HFFc6 (cell line): ENCODE results near the gene FAM200C. TPM values are rescaled to one million over a fixed set of nuclear protein-coding genes. Genes with fewer than 3 reads are reported as not detected.

ENCODE experiments used
- DNase-seq: peaks from one replicate; pipeline ENCODE4 v3.0.0-alpha.2; 2018
- H3K27ac Mint-ChIP-seq: 2 replicates; pipeline ENCODE4 v1.8.0; 2020; ENCODE audit warnings: mild to moderate bottlenecking, mixed read lengths
- H3K27me3 Mint-ChIP-seq: 2 replicates; pipeline ENCODE4 v1.8.0; 2021; ENCODE audit warnings: mild to moderate bottlenecking, moderate library complexity, mixed read lengths; ENCODE audit not compliant: insufficient read depth
- H3K36me3 Mint-ChIP-seq: 2 replicates; pipeline ENCODE4 v1.8.0; 2021; ENCODE audit warnings: low read depth, mixed read lengths
- H3K4me1 Mint-ChIP-seq: 2 replicates; pipeline ENCODE4 v1.8.0; 2020; ENCODE audit warnings: low read depth, mixed read lengths
- H3K4me3 Mint-ChIP-seq: 2 replicates; pipeline ENCODE4 v1.8.0; 2020; ENCODE audit warnings: mild to moderate bottlenecking, moderate library complexity, mixed read lengths
- H3K9me3 Mint-ChIP-seq: 2 replicates; pipeline ENCODE4 v1.8.0; 2020; ENCODE audit warnings: mild to moderate bottlenecking, mixed read lengths
- total RNA-seq, 6 experiments: library from RNA; stranded (reverse); fragmentation: NEBNext Ultra II Directional; extraction: Animal tissue kit (Norgen Biotek cat#: 25700); gene quantifications; 2 replicates in 1 of 6; 3 replicates in 5 of 6; pipeline ENCODE4 v1.2.3, GENCODE V29; 2021
- TF ChIP-seq, protein P1 (sequence below): fragments of 200-600 bp; sonication (generic); IDR thresholded peaks from 2 replicates; pipeline ENCODE4 v1.5.0; 2021; ENCODE audit warnings: antibody characterized with exemption, mild to moderate bottlenecking

Gene FAM200C
- total RNA-seq, 6 experiments from 2014 or later = 1.9 to 3.0 (median 2.6) TPM

DNA sequence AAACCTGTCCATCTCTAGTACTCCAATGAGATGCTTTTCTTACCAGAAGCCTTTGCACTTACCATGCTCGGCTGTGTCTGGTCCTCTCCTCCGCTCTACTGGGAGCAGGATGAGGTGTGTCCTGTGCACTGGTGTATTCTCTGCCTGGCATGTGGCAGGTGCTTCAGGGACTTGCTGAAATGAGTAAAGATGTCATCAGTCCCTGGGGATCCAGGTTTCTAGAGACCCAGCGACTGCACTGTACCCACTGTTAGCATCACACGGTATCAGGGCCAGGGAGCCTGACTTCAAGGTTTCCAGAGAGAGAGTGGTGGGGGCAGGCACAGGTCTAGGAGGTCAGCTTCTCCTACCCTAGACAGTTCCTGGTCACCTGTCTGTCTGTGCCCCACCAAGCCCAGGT, 32.3 kb upstream of the FAM200C start:
- TF ChIP-seq, protein P1, sequence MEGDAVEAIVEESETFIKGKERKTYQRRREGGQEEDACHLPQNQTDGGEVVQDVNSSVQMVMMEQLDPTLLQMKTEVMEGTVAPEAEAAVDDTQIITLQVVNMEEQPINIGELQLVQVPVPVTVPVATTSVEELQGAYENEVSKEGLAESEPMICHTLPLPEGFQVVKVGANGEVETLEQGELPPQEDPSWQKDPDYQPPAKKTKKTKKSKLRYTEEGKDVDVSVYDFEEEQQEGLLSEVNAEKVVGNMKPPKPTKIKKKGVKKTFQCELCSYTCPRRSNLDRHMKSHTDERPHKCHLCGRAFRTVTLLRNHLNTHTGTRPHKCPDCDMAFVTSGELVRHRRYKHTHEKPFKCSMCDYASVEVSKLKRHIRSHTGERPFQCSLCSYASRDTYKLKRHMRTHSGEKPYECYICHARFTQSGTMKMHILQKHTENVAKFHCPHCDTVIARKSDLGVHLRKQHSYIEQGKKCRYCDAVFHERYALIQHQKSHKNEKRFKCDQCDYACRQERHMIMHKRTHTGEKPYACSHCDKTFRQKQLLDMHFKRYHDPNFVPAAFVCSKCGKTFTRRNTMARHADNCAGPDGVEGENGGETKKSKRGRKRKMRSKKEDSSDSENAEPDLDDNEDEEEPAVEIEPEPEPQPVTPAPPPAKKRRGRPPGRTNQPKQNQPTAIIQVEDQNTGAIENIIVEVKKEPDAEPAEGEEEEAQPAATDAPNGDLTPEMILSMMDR = no peak
- H3K36me3 Mint-ChIP-seq = peaks cover 4% of the 10 kb centered on the region; the same call in 1 of the 2 replicates
- no peak overlapping the region for H3K4me3 Mint-ChIP-seq
- no peaks in the 10 kb centered on the region for H3K9me3 Mint-ChIP-seq
- H3K27ac Mint-ChIP-seq = no peak overlapping the region
- H3K4me1 Mint-ChIP-seq = peaks cover 6% of the 10 kb centered on the region
- peaks cover 10% of the 10 kb centered on the region for H3K27me3 Mint-ChIP-seq
- no peak for DNase-seq

DNA sequence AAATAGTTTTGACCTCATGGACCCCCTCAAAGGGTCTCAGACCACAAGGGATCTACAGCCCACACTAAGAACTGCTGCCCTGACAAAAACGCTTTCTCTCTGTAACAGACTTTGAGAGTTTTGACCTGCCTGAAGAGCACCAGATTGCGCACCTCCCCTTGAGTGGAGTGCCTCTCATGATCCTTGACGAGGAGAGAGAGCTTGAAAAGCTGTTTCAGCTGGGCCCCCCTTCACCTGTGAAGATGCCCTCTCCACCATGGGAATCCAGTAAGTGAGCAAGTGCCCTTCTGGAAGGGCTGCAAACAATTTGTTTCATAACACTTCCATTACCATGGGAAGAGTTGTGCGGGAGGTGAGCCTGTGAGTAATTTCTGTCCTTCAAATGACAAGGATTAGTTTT, 27.8 kb upstream of the FAM200C start:
- H3K4me1 Mint-ChIP-seq = peaks cover 38% of the 10 kb centered on the region
- H3K4me3 Mint-ChIP-seq = no peak overlapping the region
- H3K27ac Mint-ChIP-seq = no peak overlapping the region
- H3K27me3 Mint-ChIP-seq = no peaks in the 10 kb centered on the region
- DNase-seq = no peak
- TF ChIP-seq, protein P1 = no peak
- H3K36me3 Mint-ChIP-seq = peaks cover 18% of the 10 kb centered on the region; the same call in 1 of the 2 replicates
- no peaks in the 10 kb centered on the region for H3K9me3 Mint-ChIP-seq

DNA sequence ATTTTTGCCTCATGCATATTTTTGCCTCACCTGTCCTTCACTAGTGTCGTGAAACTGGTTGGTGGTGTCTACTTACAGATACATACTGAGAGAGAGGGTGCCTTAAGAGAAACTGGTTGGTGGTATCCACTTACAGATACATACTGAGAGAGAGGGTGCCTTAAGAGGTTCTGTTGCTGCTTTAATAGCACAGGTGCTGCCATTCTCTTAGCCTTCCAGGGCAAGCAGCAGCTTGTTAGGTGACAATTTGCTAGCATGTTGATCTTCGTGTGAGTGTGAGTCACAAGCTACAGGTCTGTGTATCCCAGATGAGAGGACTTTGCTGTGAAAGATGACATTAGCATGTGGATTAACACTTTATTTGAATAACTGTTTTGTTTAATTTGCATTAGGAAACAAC, 23.2 kb upstream of the FAM200C start:
- no peaks in the 10 kb centered on the region for H3K27me3 Mint-ChIP-seq
- DNase-seq = no peak
- H3K4me3 Mint-ChIP-seq = peak overlapping the region; percentile 92
- peaks cover 66% of the 10 kb centered on the region for H3K4me1 Mint-ChIP-seq
- peaks cover 14% of the 10 kb centered on the region; the same call in 1 of the 2 replicates for H3K36me3 Mint-ChIP-seq
- peak overlapping the region; percentile 99 for H3K27ac Mint-ChIP-seq
- TF ChIP-seq, protein P1 = no peak
- H3K9me3 Mint-ChIP-seq = no peaks in the 10 kb centered on the region

DNA sequence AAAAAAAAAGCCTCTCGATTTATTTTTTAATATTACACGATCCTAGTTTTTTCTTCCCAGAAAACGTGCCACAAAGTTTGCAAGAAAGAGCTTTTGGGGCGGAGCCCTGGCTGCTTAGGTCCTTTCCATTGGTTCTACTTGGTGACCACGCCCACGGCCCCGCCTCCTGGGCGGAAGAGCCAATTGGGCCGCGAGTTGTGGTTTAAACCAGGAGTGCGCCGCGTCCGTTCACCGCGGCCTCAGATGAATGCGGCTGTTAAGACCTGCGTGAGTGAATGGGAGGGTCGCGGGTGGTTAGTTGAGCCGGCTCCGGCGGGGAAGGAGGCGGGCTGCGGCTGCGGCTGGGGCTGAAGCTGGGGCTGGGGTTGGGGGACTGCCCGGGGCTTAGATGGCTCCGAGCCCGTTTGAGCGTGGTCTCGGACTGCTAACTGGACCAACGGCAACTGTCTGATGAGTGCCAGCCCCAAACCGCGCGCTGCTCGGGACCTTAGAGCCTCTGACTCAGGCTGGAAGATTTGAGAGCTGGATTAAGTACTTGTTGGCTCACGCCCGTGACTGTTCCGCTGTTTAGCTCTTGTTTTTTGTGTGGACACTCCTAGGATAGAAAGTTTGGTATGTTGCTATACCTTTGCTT, 21.9 kb upstream of the FAM200C start, which contains the start of gene PTTG1:
TSS of gene PTTG1 (plus strand) at position 231 of the 634 bp plus-strand sequence. CDS start 458 bp downstream, outside the sequence.
- DNase-seq = peak; percentile 94
- peaks cover 76% of the 10 kb centered on the region for H3K4me1 Mint-ChIP-seq
- no peaks in the 10 kb centered on the region for H3K9me3 Mint-ChIP-seq

DNA sequence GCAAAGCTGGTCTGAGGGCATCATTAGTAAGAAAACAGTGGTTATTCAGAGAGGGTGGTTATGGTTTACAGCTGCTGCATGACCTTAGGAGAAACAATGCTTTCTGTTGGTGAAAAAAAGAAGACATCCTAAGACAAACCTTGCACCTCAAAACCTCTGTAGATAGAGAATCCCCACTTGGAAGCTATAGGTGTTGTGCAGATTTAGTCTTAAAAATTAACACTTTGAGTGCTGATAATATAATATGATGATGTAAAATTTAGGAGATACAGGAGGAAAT, 20.4 kb upstream of the FAM200C start:
- H3K27ac Mint-ChIP-seq = peak overlapping the region; percentile 95
- no peak for DNase-seq
- H3K4me3 Mint-ChIP-seq = peak overlapping the region; percentile 97
- TF ChIP-seq, protein P1 = no peak
- H3K27me3 Mint-ChIP-seq = no peaks in the 10 kb centered on the region
- no peaks in the 10 kb centered on the region for H3K9me3 Mint-ChIP-seq
- H3K36me3 Mint-ChIP-seq = peaks cover 21% of the 10 kb centered on the region
- peaks cover 77% of the 10 kb centered on the region for H3K4me1 Mint-ChIP-seq

More for the DNA sequence above, 21.9 kb upstream of the FAM200C start, which contains the start of gene PTTG1:
- peak within 1 kb of the TSS; percentile 92 for H3K4me3 Mint-ChIP-seq
- peaks cover 18% of the 10 kb centered on the region for H3K36me3 Mint-ChIP-seq
- no peaks in the 10 kb centered on the region for H3K27me3 Mint-ChIP-seq
- H3K27ac Mint-ChIP-seq = peak within 1 kb of the TSS; percentile 99
- TF ChIP-seq, protein P1 = no peak
